ENCODE data around the gene DAPK2.

- TF ChIP-seq CTCF (IDR thresholded peaks at IDR 0.05), result no peak
- no peak for TF ChIP-seq POLR2A (IDR thresholded peaks at IDR 0.05)
Observed at GRCh38 chr15:63905131-63905530, 141.2 kb downstream of the DAPK2 start.

Measured in Peyer's patch (tissue), 4 donors.